ENCODE results near the gene CCAR1. TPM values are rescaled to one million over a fixed set of nuclear protein-coding genes. Genes with fewer than 3 reads are reported as not detected.
A peak's percentile ranks its signal among the peaks of the same experiment; 100 is the strongest.
"Not testable (repeated sequence)": the region's sequence is repeated elsewhere in the genome, so short reads cannot be mapped to it uniquely, and the experiment has no call there.

Gene CCAR1
- total and polyA plus RNA-seq, 10 of the 15 experiments (the other 5 are each of a cell fraction or from before 2014, with no cell fraction given) = 35.5 to 124 (median 79.0) TPM

GRCh38 chr10:68827592-68827959 is 106.5 kb downstream of the CCAR1 start:
- CTCF ChIA-PET; intact Hi-C loops (cut with micrococcal nuclease; ENCODE audit: unreplicated experiment); H3K27me3 ChIP-seq (replicated peaks in 1 of 2; ENCODE audit: control insufficient read depth in 2 of 2, insufficient read depth in 2 of 2, low read length in 1 of 2); H3K27ac ChIP-seq (ENCODE audit: control insufficient read depth, insufficient read depth); BruUV-seq (replicated peaks); H3K4me2 ChIP-seq (ENCODE audit: control insufficient read depth, insufficient read depth); in situ Hi-C loops (cut with MboI); H3K79me2 ChIP-seq (ENCODE audit: control insufficient read depth, insufficient read depth, low read length); H3K9ac ChIP-seq (ENCODE audit: control insufficient read depth, insufficient read depth, low read length); H3K36me3 ChIP-seq (ENCODE audit: control insufficient read depth in 2 of 2, insufficient read depth in 2 of 2, low read length in 1 of 2); DNase-seq (ENCODE audit: low read depth, low spot score); FAIRE-seq; H3K4me1 ChIP-seq (ENCODE audit: control insufficient read depth, insufficient read depth, low read length); H2AFZ ChIP-seq (ENCODE audit: control insufficient read depth, low read depth, low read length); ATAC-seq; SMC1A ChIA-PET (ENCODE audit: uncharacterized antibody, unreplicated experiment); H4K20me1 ChIP-seq (ENCODE audit: control insufficient read depth, insufficient read depth); H3K9me3 ChIP-seq (replicated peaks; ENCODE audit: control insufficient read depth, insufficient read depth, low read length): not testable (repeated sequence)
- 0% methylated on average over 4 of the region's 58 CpGs for WGBS (ENCODE audit: insufficient coverage, insufficient replicate concordance, low lambda C conversion rate, missing lambda C conversion rate)
- peak overlapping the region; percentile 85; the same call in 1 of the 2 replicates for H3K4me3 ChIP-seq
- POLR2A ChIA-PET = interaction anchor here (0.9 kb wide), 1 partner anchor 18 kb away, joined by 3 read pairs; no protein-coding TSS in a partner anchor
- RAD21 ChIA-PET (ENCODE audit: unreplicated experiment) = interaction anchor here (0.6 to 1.4 kb wide), 4 partner anchors 14 to 1039 kb away, joined by 3 to 5 read pairs (median 4); no protein-coding TSS in a partner anchor

- not testable (repeated sequence) for BruUV-seq (replicated peaks)
- H3K4me2 ChIP-seq (ENCODE audit: control insufficient read depth, insufficient read depth) = peak overlapping the region; percentile 64; the same call in 1 of the 2 replicates
These were observed 107.1 kb downstream of the CCAR1 start for GRCh38 chr10:68828083-68828601.

More at GRCh38 chr10:68828083-68828601, 107.1 kb downstream of the CCAR1 start:
- H4K20me1 ChIP-seq (ENCODE audit: control insufficient read depth, insufficient read depth); H3K9me3 ChIP-seq (replicated peaks; ENCODE audit: control insufficient read depth, insufficient read depth, low read length); H3K36me3 ChIP-seq (ENCODE audit: control insufficient read depth in 2 of 2, insufficient read depth in 2 of 2, low read length in 1 of 2); H3K9ac ChIP-seq (ENCODE audit: control insufficient read depth, insufficient read depth, low read length); H3K27ac ChIP-seq (ENCODE audit: control insufficient read depth, insufficient read depth); intact Hi-C loops (cut with micrococcal nuclease; ENCODE audit: unreplicated experiment); POLR2A ChIA-PET; CTCF ChIA-PET; H3K79me2 ChIP-seq (ENCODE audit: control insufficient read depth, insufficient read depth, low read length); H3K4me1 ChIP-seq (ENCODE audit: control insufficient read depth, insufficient read depth, low read length); SMC1A ChIA-PET (ENCODE audit: uncharacterized antibody, unreplicated experiment); FAIRE-seq; in situ Hi-C loops (cut with MboI); DNase-seq (ENCODE audit: low read depth, low spot score); H3K27me3 ChIP-seq (replicated peaks in 1 of 2; ENCODE audit: control insufficient read depth in 2 of 2, insufficient read depth in 2 of 2, low read length in 1 of 2): not testable (repeated sequence)
- H2AFZ ChIP-seq (ENCODE audit: control insufficient read depth, low read depth, low read length) = peak overlapping the region; percentile 63
- ATAC-seq = peak; percentile 57
- peak overlapping the region; percentile 44; the same call in 1 of the 2 replicates for H3K4me3 ChIP-seq
- RAD21 ChIA-PET (ENCODE audit: unreplicated experiment) = interaction anchor here (1.4 kb wide), 1 partner anchor 72 kb away, joined by 4 read pairs; no protein-coding TSS in a partner anchor
- WGBS (ENCODE audit: insufficient coverage, insufficient replicate concordance, low lambda C conversion rate, missing lambda C conversion rate) = 4% methylated on average over 27 of the region's 59 CpGs
